Upper lobe of right lung (tissue), 1 donor: ENCODE results near the gene CEBPG. TPM values are rescaled to one million over a fixed set of nuclear protein-coding genes. Genes with fewer than 3 reads are reported as not detected.

Experiments
- ATAC-seq: fragments of 200-7000 bp; cut with Tn5 transposase; one replicate; pipeline ENCODE4 v1.9.1; 2020; ENCODE audit warnings: mild to moderate bottlenecking, moderate library complexity
- DNase-seq: peaks from one replicate; pipeline ENCODE4 v3.0.0-alpha.2; 2020
- H3K27ac ChIP-seq: fragments of 200-600 bp; one replicate; pipeline ENCODE4 v1.8.0; 2022
- H3K27me3 ChIP-seq: fragments of 200-600 bp; one replicate; pipeline ENCODE4 v1.8.0; 2022; ENCODE audit warnings: mild to moderate bottlenecking
- H3K36me3 ChIP-seq: fragments of 200-600 bp; one replicate; pipeline ENCODE4 v1.8.0; 2022
- H3K4me1 ChIP-seq: fragments of 200-600 bp; one replicate; pipeline ENCODE4 v1.8.0; 2022
- H3K4me3 ChIP-seq: fragments of 200-600 bp; one replicate; pipeline ENCODE4 v1.8.0; 2022; ENCODE audit warnings: mild to moderate bottlenecking
- H3K9me3 ChIP-seq: fragments of 200-600 bp; one replicate; pipeline ENCODE4 v1.8.0; 2022
- CTCF ChIP-seq: fragments of 200-600 bp; IDR thresholded peaks from one replicate; pipeline ENCODE4 v1.8.0; 2022; ENCODE audit warnings: antibody characterized with exemption
- intact Hi-C: fragments of 100-400 bp; cut with DNase I; formaldehyde crosslinking; loops from one replicate; pipeline ENCODE4 v1.11.0; 2022
- total RNA-seq: library from RNA; stranded (reverse); fragmentation: NEBNext Ultra II Directional; extraction: Animal tissue kit (Norgen Biotek cat#: 25700); gene quantifications from one replicate; pipeline ENCODE4 v1.2.1, GENCODE V29; 2021
- donor health status: DM: no; HTN: yes; CAD: no; lungs with severe emphysema.

CEBPG gene
- total RNA-seq, 1 donor from 2014 or later = 32.3 TPM

- intact Hi-C loops = no loop called here
- Histone ChIP-seq H3K4me1 (no peaks in the 10 kb centered on the region), H3K36me3 (no peaks in the 10 kb centered on the region), H3K4me3 (no peak overlapping the region), H3K9me3 (no peaks in the 10 kb centered on the region), H3K27me3 (no peaks in the 10 kb centered on the region), H3K27ac (no peak overlapping the region)
- ATAC-seq (no peak), DNase-seq (no peak)
- no peak for TF ChIP-seq CTCF
Measured at GRCh38 chr19:33339016-33339984, 34.2 kb upstream of the CEBPG start.

GRCh38 chr19:33340991-33341390 is 32.5 kb upstream of the CEBPG start:
- Histone ChIP-seq H3K4me3 (no peak overlapping the region), H3K4me1 (no peaks in the 10 kb centered on the region), H3K27ac (no peak overlapping the region), H3K36me3 (no peaks in the 10 kb centered on the region), H3K9me3 (no peaks in the 10 kb centered on the region), H3K27me3 (no peaks in the 10 kb centered on the region)
- intact Hi-C loops = no loop called here
- no peak for DNase-seq
- no peak for ATAC-seq
- no peak for TF ChIP-seq CTCF

GRCh38 chr19:33343301-33343700 is 30.2 kb upstream of the CEBPG start:
- Histone ChIP-seq H3K4me1 (no peaks in the 10 kb centered on the region), H3K27ac (no peak overlapping the region), H3K36me3 (no peaks in the 10 kb centered on the region), H3K9me3 (no peaks in the 10 kb centered on the region), H3K27me3 (peaks cover 9% of the 10 kb centered on the region), H3K4me3 (no peak overlapping the region)
- TF ChIP-seq CTCF = no peak
- intact Hi-C loops = no loop called here
- DNase-seq (no peak), ATAC-seq (peak; percentile 49)

- no peak for TF ChIP-seq CTCF
- intact Hi-C loops = no loop called here
- ATAC-seq = no peak
Measured at GRCh38 chr19:33343859-33344572, 29.5 kb upstream of the CEBPG start.

GRCh38 chr19:33344573-33344925 is 29.0 kb upstream of the CEBPG start:
- Histone ChIP-seq H3K27ac (no peak overlapping the region), H3K4me1 (no peaks in the 10 kb centered on the region), H3K4me3 (no peak overlapping the region), H3K9me3 (no peaks in the 10 kb centered on the region), H3K36me3 (no peaks in the 10 kb centered on the region), H3K27me3 (peaks cover 9% of the 10 kb centered on the region)
- intact Hi-C loops = no loop called here
- ATAC-seq = no peak
- no peak for DNase-seq
- TF ChIP-seq CTCF = no peak

More at GRCh38 chr19:33343859-33344572, 29.5 kb upstream of the CEBPG start:
- no peaks in the 10 kb centered on the region for H3K36me3 ChIP-seq
- H3K27ac ChIP-seq = no peak overlapping the region
- peaks cover 9% of the 10 kb centered on the region for H3K27me3 ChIP-seq
- no peaks in the 10 kb centered on the region for H3K9me3 ChIP-seq
- no peak for DNase-seq
- H3K4me1 ChIP-seq = no peaks in the 10 kb centered on the region
- no peak overlapping the region for H3K4me3 ChIP-seq
